ENCODE data around the gene ECE1.

DNA sequence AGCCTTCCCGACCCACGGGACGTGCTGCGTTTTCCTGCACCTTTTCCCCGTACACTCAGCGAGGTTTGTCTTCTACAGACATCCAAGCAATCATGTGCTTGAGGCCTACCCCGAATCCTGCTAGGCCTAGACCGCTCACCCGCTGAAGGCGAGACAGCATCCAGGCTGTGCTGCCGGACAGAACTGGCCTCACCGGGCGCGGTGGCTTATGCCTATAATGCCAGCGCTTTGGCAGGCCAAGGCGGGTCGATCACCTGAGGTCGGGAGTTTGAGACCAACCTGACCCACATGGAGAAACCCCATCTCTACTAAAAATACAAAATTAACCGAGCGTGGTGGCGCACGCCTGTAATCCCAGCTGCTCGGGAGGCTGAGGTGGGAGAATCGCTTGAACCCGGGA, 54.1 kb downstream of the ECE1 start:
- TF ChIP-seq, protein P1, sequence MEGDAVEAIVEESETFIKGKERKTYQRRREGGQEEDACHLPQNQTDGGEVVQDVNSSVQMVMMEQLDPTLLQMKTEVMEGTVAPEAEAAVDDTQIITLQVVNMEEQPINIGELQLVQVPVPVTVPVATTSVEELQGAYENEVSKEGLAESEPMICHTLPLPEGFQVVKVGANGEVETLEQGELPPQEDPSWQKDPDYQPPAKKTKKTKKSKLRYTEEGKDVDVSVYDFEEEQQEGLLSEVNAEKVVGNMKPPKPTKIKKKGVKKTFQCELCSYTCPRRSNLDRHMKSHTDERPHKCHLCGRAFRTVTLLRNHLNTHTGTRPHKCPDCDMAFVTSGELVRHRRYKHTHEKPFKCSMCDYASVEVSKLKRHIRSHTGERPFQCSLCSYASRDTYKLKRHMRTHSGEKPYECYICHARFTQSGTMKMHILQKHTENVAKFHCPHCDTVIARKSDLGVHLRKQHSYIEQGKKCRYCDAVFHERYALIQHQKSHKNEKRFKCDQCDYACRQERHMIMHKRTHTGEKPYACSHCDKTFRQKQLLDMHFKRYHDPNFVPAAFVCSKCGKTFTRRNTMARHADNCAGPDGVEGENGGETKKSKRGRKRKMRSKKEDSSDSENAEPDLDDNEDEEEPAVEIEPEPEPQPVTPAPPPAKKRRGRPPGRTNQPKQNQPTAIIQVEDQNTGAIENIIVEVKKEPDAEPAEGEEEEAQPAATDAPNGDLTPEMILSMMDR (IDR thresholded peaks at IDR 0.05), result no peak
- no peak for TF ChIP-seq EZH2 (IDR thresholded peaks at IDR 0.05)
